Fibroblast of lung (primary cell): ENCODE measurements around the gene ADIPOQ. TPM values are rescaled to one million over a fixed set of nuclear protein-coding genes. Genes with fewer than 3 reads are reported as not detected.
"Not testable (repeated sequence)": the region's sequence is repeated elsewhere in the genome, so short reads cannot be mapped to it uniquely, and the experiment has no call there.

Experiments
- DNase-seq, 2 donors: peaks; one replicate each; pipeline versions ENCODE4 v3.0.0 to v3.0.0-alpha.2; 2010; ENCODE audit warnings: low read depth in 2 of 2
- H2AFZ ChIP-seq: 2 replicates; pipeline ENCODE4 v1.5.1; 2012; ENCODE audit warnings: low read length, control low read depth, inconsistent platforms
- H3K27ac ChIP-seq: 2 replicates; pipeline ENCODE4 v1.5.1; 2011; ENCODE audit warnings: low read length, control low read depth; ENCODE audit not compliant: insufficient read depth
- H3K27me3 ChIP-seq: 2 replicates; pipeline ENCODE4 v1.5.1; 2011; ENCODE audit warnings: mild to moderate bottlenecking, low read length; ENCODE audit not compliant: control insufficient read depth, insufficient read depth
- H3K36me3 ChIP-seq: 2 replicates; pipeline ENCODE4 v1.5.1; 2011; ENCODE audit warnings: low read length; ENCODE audit not compliant: control insufficient read depth, insufficient read depth
- H3K4me1 ChIP-seq: 2 replicates; pipeline ENCODE4 v1.5.1; 2011; ENCODE audit warnings: low read length; ENCODE audit not compliant: control insufficient read depth, insufficient read depth; ENCODE audit errors: extremely low read depth
- H3K4me2 ChIP-seq: 2 replicates; pipeline ENCODE4 v1.5.1; 2011; ENCODE audit warnings: low read length, control low read depth; ENCODE audit not compliant: insufficient read depth; ENCODE audit errors: extremely low read depth
- H3K4me3 ChIP-seq, 4 experiments: fragments of 200-600 bp in 1 of 4; sonication (generic) in 1 of 4; replicated peaks in 1 of 4; 2 replicates each; pipeline ENCODE4 v1.5.1; 2011 to 2016; ENCODE audit warnings: low read length in 4 of 4, low read depth in 3 of 4, mild to moderate bottlenecking in 3 of 4, control low read depth in 2 of 4, inconsistent platforms in 1 of 4, mixed read lengths in 1 of 4; ENCODE audit not compliant: insufficient read depth in 1 of 4; ENCODE audit errors: control extremely low read depth in 1 of 4
- H3K79me2 ChIP-seq: 2 replicates; pipeline ENCODE4 v1.5.1; 2012; ENCODE audit warnings: mild to moderate bottlenecking, low read length, inconsistent platforms; ENCODE audit not compliant: control insufficient read depth, insufficient read depth
- H3K9ac ChIP-seq: 2 replicates; pipeline ENCODE4 v1.5.1; 2011; ENCODE audit warnings: mild to moderate bottlenecking, low read length, control low read depth; ENCODE audit not compliant: insufficient read depth
- H3K9me3 ChIP-seq: 2 replicates; pipeline ENCODE4 v1.5.1; 2012; ENCODE audit warnings: low read depth, low read length; ENCODE audit not compliant: control insufficient read depth, insufficient read depth
- H4K20me1 ChIP-seq: 2 replicates; pipeline ENCODE4 v1.5.1; 2011; ENCODE audit warnings: low read length; ENCODE audit not compliant: control insufficient read depth, insufficient read depth; ENCODE audit errors: extremely low read depth
- CTCF ChIP-seq, 2 donors: IDR thresholded peaks in 1 of 2; conservative IDR thresholded peaks in 1 of 2; 1 replicate in 1 of 2; 2 replicates in 1 of 2; pipeline ENCODE4 v1.5.1; 2011 to 2012; ENCODE audit warnings: low read length in 2 of 2, control low read depth in 1 of 2, inconsistent platforms in 1 of 2, low read depth in 1 of 2, mild to moderate bottlenecking in 1 of 2
- EZH2 ChIP-seq: IDR thresholded peaks from 2 replicates; pipeline ENCODE4 v1.5.1; 2012; ENCODE audit warnings: low read length, control low read depth, mild to moderate bottlenecking; ENCODE audit errors: missing control alignments
- polyA plus RNA-seq, 2 donors: library from polyadenylated mRNA; depleted of rRNA in 1 of 2; stranded (reverse) in 1 of 2; unstranded in 1 of 2; fragments of >200 nt; gene quantifications; 2 replicates each; pipeline ENCODE4 v1.2.1, GENCODE V29; 2011 to 2012; ENCODE audit warnings: missing spikeins in 1 of 2
- total RNA-seq: library from RNA; depleted of rRNA; stranded (reverse); fragments of >200 nt; gene quantifications from 2 replicates; pipeline ENCODE4 v1.2.1, GENCODE V29; 2014

Gene ADIPOQ
- total and polyA plus RNA-seq, 2 donors (not counting 1 experiment from before 2014, with no cell fraction given): not detected

GRCh38 chr3:186818956-186819355, 23.6 kb upstream of the ADIPOQ start:
- DNase-seq: no peak
- TF ChIP-seq EZH2 (no peak), CTCF (conservative IDR thresholded peaks at IDR 0.05 in 1 of 2, IDR thresholded peaks at IDR 0.05 in 1 of 2; ENCODE audit: low read depth in 1 of 2, low read length in 2 of 2) (no peak)
- no peak overlapping the region for H3K4me3 ChIP-seq
- H4K20me1 ChIP-seq: no peaks in the 10 kb centered on the region
- H3K4me1 ChIP-seq: peaks cover 9% of the 10 kb centered on the region
- no peaks in the 10 kb centered on the region for H3K27me3 ChIP-seq
- H3K36me3 ChIP-seq: no peaks in the 10 kb centered on the region
- H3K27ac ChIP-seq: no peak overlapping the region
- no peaks in the 10 kb centered on the region for H3K79me2 ChIP-seq
- no peak overlapping the region for H3K9ac ChIP-seq
- no peaks in the 10 kb centered on the region for H3K9me3 ChIP-seq
- no peak overlapping the region for H3K4me2 ChIP-seq
- no peak overlapping the region for H2AFZ ChIP-seq

- peaks cover 19% of the 10 kb centered on the region for H3K4me1 ChIP-seq
- no peaks in the 10 kb centered on the region for H3K27me3 ChIP-seq
- H3K27ac ChIP-seq: peak overlapping the region; percentile 57
- H2AFZ ChIP-seq: peak overlapping the region; percentile 97
- no peaks in the 10 kb centered on the region for H3K36me3 ChIP-seq
- H3K4me3 ChIP-seq: peak overlapping the region in 3 of 4 experiments; percentile 0 to 41 (median 19)
- peak; percentile 71 to 73 for DNase-seq
- H3K9me3 ChIP-seq: no peaks in the 10 kb centered on the region
- H3K79me2 ChIP-seq: no peaks in the 10 kb centered on the region
- no peaks in the 10 kb centered on the region for H4K20me1 ChIP-seq
- TF ChIP-seq EZH2: no peak
- peak; percentile 70 to 72 for TF ChIP-seq CTCF (conservative IDR thresholded peaks at IDR 0.05 in 1 of 2, IDR thresholded peaks at IDR 0.05 in 1 of 2; ENCODE audit: low read depth in 1 of 2, low read length in 2 of 2)
- peak overlapping the region; percentile 50 for H3K9ac ChIP-seq
- H3K4me2 ChIP-seq: peak overlapping the region; percentile 75
Observed at GRCh38 chr3:186821429-186822387, 20.8 kb upstream of the ADIPOQ start.

- H3K79me2 ChIP-seq, H3K27ac ChIP-seq, H4K20me1 ChIP-seq, DNase-seq, H3K36me3 ChIP-seq, H3K9me3 ChIP-seq, H3K27me3 ChIP-seq, H3K4me2 ChIP-seq, H3K9ac ChIP-seq, H3K4me3 ChIP-seq, H2AFZ ChIP-seq: not testable (repeated sequence)
- peaks cover 19% of the 10 kb centered on the region for H3K4me1 ChIP-seq
Observed at GRCh38 chr3:186822388-186822759, 20.1 kb upstream of the ADIPOQ start.
